SK-N-DZ (cell line): ENCODE measurements around the gene TMEM52B.
"Not testable (repeated sequence)": the region's sequence is repeated elsewhere in the genome, so short reads cannot be mapped to it uniquely, and the experiment has no call there.

Experiments
- DNase-seq: peaks from one replicate; pipeline ENCODE4 v3.0.0-alpha.2; 2015; ENCODE audit warnings: low spot score

Gene TMEM52B

DNA sequence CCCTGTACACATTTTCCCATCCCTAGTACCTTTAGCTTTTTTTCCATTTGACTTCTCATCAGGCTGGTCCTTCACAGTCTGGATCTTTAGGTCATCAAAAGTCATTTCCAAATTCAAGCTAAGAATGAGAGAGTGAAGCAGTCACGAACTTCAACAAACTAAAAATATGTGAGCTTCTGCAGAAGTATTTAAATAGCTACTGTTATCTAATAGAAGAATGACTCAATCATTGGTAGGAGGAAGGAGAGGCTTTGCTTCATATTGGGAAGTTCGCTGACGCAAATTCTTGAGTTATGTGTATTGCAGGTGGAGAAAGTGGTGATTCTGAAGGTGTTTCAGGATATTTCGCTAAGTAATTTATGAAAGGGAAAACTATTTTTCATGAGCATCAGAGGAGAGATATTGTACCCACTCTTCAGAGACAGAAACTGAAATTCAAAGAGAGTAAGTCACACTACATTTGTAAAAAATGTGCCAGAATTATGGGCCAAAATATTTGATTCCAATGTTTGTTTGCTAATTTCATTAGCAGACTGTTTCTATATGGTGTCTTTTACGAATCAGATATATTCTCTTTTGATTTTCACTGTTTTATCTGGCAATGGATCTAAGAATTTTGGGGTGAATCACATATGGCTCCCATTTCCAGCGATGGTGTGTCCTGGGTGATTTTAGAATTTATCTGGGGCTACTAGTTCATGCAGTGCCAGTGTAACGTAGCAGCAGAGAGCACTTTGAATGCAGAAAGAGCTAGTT lies 6.7 kb upstream of the TMEM52B start, which contains the start of gene OLR1:
Gene OLR1, minus strand, starts transcription at position 160 of the 756 bp plus-strand sequence. Its CDS starts 55 bp downstream, at position 105.
- DNase-seq = no peak

DNA sequence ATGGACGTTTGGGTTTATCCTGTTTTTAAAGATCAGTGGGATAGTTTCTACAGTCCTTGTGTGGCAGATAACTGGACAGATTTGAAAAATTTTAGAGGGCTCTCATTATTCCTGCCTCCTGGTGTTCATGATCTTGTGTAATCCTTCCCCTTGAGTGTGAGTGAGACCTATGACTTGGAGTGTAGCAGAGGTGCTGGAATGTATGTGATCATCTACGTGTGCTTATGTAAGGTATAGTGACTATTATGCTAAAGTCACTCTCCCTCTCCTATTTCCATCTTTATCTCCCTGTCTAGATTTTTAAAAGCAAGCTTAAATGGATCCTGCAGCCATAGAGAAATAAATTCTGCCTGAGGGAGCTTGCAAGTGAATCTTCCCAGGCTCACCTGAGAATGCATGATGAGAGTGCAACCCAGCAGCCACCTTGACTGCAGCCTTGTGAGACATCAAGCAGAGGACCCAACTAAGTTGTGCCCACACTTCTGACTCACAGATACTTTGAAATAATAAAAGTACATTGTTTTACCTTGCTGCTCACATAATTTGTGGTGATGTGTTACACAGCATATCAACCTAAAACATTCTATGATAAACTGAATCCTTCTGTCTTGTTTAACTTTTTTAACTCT lies 3.7 kb upstream of the TMEM52B start:
- DNase-seq = no peak

DNA sequence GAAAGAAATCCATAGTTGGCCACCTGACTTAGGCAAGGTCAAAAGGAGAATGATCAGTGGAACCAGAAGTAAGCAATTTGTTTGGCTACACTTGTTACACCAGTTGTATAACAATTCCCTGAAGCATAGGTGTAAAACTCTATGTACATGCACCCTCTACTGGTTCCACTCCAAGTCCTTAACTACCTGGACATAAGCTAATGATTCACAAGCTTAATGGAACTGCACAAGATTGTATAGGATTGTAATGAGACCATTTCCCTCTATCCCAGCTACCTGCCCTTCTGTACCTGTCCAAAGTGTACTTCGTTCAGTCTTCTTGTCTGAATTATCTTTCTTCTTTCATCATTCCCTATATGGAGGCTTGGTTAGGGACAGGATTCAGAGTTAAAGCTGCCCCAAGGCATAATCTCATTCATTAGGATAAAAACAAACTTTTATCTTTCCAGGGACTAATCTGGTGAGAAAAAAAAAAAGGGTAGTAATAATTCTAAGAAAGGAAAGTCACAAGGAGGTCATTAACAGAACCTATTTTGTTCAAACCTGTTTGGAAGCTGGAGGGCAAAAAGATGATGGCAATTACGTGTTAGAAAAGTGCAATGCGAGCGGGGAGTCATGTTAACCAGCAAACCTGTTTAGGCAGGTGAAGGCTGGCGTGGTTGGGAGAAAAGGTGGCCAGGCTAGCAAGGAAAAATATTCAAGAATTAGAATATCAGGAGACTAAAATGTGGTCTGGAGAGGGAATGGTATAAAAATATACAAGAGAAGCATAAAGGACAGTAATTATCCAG lies 2.8 kb upstream of the TMEM52B start:
- no peak for DNase-seq

DNA sequence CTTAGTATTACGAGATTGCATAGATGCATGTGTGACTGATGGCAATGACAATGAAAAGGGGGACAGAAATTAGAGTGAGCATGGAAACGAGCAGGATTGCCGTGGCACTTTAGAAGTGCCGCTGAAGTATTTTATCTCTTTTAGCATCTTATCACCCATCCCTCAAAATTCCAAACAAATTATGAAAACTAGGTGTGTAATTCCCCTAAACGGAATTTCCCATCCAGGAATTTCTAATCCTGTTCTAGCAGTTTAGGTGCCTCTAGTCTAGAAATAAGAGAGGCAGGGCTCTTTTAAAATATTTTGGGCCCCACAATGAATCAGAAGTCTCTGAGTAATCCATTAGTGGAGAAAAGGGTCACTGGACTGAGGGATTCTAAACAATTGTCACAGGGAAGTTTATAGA lies 947 bp downstream of the TMEM52B start:
- DNase-seq = no peak

DNA sequence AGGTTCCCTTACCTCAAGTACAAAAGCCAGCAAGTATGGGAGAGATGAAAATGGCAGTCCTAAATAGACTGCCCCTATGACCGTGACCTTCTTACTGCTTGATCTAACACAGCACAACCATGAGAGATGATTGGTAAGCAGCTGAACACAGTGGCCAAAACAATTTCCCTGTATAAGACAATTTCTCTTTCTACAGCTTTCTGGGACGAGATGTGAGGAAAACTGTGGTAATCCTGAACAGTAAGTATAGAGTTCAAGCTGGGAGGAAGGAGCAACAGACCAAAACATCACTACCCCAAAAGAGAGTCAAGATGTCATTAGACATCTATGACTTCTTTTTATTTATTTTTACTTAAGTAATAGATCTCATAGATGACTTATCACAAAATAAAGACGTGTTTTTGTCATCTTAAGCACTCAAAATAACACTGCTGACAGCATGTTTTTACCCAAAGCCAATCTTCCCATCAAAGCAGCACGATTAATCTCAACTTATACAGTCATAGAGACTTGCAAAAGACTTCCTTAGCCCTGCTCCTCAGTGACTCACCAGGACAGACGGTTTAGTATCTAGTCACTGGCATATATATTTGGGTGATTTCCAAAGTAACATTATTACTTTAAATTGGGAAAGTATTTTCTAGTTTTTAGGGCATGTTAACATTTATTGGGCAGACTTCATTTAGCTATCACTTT lies 3.7 kb downstream of the TMEM52B start:
- DNase-seq = no peak

DNA sequence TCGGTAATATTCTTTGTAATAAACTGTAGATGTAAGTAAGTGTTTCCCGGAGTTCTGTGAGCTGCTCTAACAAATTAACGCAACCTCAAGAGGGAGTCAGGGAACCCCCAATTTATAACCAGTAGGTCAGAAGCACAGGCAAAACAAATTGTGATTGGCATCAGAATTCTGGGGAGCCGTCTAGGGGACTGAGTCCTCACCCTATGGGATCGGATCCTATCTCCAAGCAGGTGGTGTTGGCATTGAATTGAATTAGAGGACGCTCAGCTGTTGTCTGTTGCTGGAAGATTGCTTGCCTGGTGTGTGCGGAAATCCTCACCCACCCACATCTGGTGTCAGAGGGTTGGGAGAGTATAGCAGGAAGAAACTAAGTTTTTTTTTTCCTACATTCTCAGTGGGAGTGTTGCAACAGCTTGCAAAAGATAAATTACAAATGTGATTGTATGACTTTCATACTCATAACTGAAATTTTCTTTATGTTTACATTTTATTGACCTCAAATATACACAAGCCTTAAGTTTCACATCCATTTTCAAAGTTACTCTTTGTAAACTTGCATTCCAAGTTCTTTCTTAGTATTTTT lies 5.5 kb downstream of the TMEM52B start:
- peak; percentile 34 for DNase-seq

DNA sequence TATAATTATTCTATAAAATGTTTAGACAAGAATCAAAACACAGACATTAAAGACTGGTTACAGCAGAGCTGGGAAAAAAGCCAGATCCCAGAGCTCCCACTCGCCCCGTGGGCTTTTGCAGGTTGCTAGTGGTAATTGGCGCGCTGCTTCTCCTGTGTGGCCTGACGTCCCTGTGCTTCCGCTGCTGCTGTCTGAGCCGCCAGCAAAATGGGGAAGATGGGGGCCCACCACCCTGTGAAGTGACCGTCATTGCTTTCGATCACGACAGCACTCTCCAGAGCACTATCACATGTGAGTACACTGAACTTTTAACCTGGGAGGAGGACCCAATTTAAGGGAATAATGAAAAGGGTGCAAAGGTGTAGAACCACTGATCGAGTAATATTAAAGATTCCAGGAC lies 7.5 kb downstream of the TMEM52B start:
- no peak for DNase-seq

DNA sequence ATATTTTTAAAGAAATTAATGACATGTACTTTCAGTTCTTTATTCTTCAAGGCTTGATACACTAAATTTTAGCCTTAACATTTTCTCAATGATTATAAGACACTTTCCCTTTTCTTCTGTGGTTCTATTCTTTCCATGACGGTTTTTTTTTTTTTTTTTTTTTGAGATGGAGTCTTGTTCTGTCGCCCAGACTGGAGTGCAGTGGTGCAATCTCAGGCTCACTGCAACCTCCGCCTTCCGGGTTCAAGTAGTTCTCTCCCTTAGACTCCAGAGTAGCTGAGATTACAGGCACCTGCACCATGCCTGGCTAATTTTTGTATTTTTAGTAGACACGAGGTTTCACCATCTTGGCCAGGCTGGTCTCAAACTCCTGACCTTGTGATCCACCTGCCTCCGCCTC lies 8.1 kb downstream of the TMEM52B start:
- DNase-seq = not testable (repeated sequence)

DNA sequence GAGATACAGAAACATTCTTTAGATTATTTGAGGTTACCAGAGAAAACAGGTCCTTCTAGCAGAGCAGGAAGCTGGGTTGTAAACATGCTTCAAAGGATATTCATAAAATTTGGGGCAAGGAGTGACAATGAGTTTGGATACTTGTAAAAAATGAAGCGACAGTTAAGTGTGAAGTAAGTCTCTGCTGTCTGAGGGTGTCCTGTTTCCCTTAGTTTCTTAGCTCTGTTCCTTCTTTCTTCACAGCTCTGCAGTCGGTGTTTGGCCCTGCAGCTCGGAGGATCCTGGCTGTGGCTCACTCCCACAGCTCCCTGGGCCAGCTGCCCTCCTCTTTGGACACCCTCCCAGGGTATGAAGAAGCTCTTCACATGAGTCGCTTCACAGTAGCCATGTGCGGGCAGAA lies 10.8 kb downstream of the TMEM52B start:
- DNase-seq = no peak

DNA sequence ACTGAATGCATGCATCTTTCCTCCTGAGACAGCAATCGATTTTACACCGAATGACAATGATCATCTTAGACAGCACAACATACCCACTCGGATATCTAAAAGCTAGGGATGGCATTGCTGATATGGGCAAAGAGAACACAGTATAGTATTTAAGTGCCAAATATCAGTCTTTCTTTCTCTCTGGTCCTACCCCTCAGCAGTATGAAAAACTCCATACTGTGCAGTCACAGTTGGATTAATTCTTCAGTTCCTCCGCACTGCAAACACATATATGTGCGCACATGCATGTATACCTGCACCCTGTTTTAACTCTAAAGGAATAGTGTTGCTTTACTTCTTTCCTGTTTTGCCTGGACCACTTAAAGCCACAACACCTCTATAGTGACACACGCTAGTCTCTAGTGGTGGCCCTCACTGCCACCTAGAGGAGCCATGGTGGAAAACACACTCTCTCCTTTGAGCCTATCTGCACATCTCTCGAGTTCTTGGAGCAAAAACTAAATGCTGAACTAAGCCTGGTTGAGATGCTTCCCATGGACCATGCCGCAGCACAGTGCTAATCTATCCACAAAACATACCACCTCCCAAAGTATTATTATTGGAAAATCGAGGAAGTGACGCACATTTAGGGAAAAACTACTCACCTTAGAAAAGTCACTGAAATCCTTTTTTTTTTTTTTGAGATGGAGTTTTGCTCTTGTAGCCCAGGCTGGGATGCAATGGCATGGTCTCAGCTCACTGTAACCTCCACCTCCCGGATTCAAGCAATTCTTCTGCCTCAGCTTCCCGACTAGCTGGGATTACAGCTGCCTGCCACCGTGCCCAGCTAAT lies 11.9 kb downstream of the TMEM52B start:
- peak; percentile 57 for DNase-seq

DNA sequence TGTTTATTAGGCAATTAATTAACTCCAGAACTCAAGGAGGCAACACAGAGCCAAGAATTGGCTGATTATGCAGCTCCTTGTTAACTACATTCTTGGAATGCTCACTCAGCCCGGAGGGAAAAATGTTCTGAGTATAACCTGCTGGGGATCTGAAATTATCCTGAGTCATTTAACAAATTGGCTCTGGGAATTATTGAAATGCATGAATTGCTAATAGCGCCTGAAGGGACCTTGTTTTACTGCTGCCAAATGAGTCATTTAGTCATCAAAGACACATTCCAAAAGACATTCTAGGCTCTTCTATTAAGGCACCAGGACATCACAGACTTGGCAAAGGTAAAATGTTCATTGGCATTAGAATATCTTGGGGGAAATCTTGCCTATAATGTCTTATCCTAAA lies 13.0 kb downstream of the TMEM52B start:
- DNase-seq = no peak

DNA sequence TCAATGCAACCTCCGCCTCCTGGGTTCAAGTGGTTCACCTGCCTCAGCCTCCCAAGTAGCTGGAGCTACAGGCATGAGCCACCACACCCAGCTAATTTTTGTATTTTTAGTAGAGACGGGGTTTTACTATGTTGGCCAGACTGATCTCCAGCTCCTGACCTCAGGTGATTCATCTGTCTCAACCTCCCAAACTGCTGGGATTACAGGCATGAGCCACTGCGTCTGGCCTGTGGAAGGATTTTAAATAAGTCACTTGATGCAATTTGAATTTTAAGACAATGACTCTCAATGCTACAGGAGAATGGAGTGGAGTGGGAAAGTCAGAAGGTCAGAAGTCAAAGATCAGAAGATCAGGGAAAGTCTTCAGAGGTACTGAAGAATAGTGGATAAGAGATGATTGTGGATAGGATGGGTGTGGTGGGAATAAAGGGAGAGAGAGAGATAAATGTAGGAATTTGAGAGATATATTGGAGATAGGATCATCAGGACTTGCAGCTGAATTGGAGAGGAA lies 15.4 kb downstream of the TMEM52B start:
- no peak for DNase-seq

DNA sequence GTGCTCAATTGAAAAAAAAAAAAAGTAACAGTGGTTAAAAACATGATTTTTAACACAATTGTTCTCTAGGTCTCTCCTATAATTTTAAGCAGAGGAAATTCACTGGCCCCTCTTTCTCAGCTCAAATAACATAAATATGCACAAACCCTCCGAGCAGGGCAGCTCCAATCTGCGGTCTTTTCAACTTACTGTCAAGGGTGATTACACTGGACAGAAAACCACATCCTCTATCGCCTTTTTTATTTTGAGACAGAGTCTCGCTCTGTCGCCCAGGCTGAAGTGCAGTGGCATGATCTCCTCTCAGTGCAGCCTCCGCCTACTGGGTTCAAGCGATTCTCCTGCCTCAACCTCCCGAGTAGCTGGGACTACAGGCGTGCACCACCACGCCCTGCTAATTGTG lies 17.4 kb downstream of the TMEM52B start:
- no peak for DNase-seq

DNA sequence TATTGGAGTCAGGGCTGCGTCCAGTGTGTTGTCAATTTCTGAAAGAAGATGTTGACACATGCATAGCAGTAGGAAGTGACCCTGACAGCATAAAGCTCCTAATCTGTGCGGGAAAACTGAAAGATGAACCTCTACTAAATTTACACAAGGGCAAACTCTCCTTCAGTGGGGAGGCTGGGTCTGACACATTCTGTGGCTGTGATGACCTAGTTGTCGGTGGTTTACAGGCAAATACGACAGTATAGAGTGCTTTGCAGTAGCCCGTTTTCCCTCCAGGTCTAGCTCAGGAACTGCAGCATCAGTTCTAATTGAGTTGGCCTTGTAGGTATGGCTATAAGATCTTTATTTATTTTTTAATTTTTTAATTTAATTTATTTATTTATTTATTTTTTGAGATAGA lies 19.0 kb downstream of the TMEM52B start:
- DNase-seq = no peak

DNA sequence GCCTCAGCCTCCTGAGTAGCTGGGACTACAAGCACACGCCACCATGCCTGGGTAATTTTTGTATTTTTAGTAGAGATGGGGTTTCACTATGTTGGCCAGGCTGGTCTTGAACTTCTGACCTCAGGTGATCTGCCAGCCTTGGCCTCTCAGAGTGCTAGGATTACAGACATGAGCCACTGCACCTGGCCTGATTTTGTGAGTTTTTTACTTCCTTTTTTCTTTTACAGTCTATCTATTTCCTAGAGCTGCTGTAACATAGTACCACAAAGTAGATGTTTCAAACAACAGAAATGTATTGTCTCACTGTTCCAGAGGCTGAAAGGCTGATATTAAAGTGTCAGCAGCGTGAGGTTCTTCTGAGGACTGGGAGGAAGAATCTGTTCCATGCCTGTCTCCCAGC lies 25.7 kb downstream of the TMEM52B start:
- not testable (repeated sequence) for DNase-seq

DNA sequence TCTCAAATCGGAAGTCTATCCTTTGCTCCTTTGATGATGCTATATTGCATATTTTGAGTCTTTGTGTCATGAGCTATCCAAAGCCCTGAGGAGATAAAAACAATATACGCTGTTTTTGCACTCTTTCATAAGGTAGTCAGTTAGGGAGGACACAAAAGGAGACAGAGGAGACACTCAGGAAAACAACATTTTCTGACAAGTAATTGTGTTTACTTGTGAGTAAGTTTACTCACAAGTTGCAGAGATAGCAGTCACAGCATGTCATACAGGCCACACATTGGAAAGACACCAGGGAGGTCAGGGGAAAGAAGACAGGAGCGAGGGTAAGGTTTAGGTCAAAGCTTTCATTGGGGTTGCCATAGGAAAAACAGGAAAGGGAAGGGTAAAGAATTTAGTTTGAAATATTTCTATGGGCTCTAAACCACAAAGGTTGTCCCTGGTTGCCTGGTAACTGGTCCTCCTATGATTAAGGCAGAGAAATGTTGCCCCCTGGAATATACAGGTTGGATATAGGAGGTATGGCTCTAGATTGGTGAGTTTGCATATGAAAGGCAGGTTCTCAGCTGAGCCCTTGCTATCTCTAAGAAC lies 26.5 kb downstream of the TMEM52B start:
- DNase-seq = no peak

DNA sequence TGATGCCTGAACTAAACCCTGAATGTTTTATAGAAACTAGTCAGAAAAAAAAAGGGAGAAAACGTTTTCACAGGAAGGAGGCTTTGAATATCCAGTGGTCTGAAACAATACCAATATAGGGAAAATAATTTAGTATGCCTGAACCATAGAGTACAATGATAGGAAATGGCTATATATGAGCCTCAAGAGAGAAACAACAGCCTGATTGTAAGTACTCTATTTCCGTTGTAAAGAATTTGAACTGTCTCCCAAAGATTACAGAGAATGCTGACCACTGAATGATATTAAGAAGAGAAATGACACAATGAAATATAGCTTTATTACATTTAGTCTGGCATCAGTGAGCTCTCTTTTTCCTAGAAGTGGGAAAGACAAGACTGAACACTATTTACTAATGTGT lies 28.3 kb downstream of the TMEM52B start:
- DNase-seq = no peak

DNA sequence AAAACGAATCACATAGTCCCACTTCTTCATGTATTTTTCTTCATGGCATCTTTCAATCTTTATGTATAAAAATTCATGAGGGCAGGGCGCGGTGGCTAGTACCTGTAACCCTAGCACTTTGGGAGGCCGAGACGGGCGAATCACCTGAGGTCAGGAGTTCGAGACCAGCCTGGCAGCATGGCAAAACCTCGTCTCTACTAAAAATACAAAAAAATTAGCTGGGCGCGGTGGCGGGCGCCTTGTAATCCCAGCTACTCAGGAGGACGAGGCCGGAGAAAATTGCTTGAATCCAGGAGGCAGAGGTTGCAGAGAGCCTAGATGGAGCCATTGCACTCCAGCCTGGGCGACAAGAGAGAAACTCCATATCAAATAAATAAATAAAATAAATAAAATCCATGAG lies 31.4 kb downstream of the TMEM52B start:
- no peak for DNase-seq

DNA sequence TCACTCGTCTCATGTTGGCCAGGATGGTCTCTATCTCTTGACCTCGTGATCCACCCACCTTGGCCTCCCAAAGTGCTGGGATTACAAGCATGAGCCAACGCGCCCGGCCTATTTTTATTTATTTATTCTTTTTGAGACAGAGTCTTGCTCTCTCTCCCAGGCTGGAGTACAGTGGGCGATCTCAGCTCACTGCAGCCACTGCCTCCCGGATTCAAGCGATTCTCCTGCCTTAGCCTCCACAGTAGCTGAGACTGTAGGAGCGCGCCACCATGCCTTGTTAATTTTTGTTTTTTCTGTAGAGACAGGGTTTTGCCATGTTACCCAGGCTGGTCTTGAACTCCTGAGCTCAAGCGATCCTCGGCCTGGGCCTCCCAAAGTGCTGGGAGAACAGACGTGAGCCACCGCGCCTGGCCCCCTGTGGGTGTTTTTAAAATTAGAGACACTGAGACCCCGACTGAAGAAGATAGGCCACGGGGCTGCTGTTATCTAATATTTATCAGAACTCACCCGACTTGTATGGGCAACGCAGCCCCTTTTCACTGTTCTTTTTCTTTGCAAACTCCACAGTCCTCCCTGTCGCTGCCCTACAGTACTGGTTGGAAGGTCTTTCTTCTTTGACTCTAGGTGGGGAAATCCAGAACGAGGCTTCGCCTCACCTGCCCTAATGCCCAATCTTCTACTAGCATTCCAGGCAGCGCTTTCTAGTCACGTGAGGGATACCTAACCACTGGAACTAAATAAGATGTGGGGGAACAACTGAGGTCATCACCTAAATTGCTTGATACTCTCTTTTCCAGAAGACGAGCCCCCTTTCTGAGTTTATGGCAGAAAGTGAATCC lies 32.5 kb downstream of the TMEM52B start:
- no peak for DNase-seq
